HG03135 (cell line): ENCODE data around the gene ANKS4B.
"Not testable (repeated sequence)": the region's sequence is repeated elsewhere in the genome, so short reads cannot be mapped to it uniquely, and the experiment has no call there.

Experiments used
- ATAC-seq: cut with Tn5 transposase; IDR thresholded peaks from one replicate; pipeline ENCODE4 v1.9.1; 2021; ENCODE audit warnings: mild to moderate bottlenecking, moderate library complexity; ENCODE audit not compliant: unreplicated experiment

The ANKS4B gene

DNA sequence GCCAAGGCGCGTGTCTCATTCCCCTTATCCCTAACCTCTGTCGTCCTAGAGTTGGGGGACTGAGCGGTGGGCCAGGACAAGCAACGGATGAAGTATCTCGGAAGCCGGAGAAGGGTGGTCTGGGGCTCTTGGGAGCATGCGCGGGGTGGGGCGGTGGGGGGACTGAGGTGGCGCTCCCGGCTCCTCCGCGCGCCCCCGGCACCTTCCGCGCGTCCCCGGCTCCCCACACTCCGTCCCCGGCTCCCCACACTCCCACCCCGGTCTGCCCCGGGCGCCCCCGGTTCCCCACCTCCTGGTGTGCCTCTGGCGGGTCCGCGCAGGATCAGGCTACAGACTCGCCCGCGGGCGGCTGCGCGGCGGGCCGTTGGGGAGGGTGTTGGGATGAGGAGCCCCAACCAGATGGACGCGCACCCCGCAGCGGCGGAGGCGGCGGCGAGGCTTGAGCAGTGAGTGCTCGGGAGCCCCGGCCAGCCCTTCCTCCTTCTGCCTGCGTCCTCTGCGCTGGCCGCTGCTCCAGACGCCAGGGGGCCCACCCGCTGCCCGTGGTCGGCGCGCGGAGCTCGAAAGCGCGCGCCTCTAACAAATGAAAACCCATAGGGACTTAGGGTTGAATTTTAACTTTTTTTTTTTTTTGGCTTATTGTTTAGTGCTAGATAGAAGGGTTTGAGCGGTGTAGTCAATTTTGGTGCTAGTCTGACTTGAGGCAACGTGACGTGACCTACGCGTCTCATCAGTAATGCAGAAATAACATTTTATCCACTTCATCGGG is 50.2 kb downstream of the ANKS4B start:
- ATAC-seq, result no peak

DNA sequence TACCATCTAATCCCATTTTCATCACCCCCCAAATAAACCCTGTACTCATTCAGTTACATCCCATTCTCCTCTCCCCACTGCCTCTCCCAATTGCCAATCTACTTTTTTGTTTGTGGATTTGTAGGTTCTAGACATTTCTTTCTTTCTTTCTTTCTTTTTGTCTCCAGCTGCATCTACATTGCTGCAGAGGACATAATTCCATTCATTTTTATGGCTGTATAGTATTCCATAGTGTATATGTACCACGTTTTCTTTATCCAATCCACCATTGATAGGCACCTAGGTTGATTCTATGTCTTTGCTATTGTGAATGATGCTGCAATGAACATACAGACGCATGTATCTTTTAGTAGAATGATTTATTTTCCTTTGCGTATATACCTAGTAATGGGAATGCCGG is 50.9 kb downstream of the ANKS4B start:
- ATAC-seq, result no peak

DNA sequence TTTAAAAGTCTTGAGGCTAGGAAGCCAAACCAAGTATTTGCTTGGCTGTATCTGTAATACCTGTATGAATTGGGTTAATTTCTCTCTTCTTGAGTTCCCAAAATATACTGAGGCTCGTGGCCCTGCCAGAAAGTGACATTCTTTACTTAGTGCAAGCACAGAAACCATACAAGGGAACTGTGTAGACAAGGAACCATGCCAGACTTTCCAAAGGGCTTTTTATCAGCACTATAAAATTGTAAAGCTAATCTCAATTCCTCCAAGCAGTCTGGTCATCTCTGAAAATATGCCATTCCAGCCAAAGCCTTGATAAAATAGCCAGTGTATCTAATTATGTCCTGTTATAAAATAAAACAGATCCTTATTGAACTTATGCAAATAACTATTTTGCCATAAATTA is 51.8 kb downstream of the ANKS4B start:
- ATAC-seq, result no peak

DNA sequence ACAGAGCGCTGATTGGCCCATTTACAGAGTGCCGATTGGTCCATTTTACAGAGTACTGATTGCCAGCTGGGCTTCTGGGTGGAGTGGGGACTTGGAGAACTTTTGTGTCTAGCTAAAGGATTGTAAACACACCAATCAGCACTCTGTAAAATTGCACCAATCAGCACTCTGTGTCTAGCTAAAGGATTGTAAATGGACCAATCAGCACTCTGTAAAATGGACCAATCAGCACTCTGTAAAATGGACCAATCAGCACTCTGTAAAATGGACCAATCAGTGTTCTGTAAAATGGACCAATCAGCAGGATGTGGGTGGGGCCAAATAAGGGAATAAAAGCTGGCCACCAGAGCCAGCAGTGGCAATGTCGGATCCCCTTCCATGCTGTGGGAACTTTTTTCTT is 56.3 kb downstream of the ANKS4B start:
- not testable (repeated sequence) for ATAC-seq

DNA sequence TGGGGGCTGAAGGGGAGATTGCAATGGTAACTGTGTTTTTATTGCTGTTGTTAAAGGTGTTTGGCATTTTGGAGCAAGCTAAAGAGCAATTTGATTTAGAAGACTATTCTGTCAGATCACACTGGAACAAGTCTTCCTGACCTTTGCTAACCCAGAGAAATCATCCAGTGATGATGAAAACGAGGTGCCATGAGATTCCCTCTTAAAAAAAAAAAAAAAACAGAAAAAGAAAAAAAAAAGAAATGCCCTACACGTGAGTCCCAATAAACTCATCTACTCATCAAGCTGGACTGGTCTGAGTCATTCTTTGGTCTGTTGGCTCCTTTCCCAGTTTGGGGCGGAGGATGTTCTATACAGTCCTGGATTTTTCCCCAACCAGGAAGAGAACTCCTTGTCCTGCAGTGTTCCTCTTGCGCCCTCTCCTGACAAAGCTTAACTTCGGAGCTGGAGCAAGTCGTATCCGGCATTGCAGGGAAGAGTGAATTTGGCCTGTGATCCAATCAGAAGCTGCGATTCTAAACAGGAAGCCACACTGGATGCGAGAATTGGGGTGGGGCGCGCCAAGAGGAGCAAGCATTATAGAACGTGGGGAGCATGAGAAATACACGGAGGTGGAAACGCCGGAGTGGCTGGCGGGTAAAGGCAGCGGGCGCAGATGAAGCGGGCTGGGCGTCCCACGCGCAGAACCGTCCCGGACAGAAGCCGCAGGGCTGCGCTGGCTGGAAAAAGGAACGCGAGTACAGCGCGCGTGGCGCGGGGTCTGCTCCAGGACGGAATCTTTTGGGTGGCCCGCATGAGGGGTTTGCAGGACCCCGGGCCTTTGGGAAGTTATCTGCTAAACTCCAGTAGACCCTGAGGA is 67.0 kb downstream of the ANKS4B start:
- peak; percentile 57 for ATAC-seq

DNA sequence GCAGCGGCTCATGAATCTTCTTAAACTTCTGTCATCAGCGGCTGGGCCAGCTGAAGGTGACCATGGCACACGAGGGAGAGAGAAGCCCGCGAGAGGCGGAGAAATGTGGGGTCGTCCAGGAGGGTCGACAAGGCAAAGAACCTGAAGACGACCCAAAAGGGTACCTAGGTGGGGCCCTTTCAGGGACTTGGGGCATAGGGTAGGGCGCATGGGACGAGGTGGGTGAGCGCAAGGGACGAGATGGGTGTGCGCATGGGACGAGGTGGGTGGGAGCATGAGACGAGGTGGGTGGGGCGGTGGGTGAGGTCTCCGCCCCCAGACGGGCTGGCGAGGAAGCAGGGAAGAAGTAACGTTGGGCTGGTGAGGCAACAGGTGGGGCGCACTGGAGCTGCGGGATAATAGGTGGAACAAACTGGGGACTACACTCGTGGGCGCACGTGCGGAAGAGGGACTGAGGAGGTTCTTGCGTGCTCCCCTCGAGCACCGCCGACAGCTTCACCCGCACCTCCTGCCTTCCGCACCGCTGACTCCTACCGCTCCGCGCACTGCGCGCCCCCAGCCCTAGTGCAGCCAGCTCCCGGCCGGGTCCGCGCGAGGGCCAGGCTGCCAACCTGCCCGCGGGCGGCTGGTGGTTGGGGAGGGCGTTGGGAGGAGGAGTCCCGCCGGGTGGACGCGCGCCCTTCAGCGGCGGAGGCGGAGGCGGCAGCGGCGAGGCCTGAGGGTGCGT is 67.8 kb downstream of the ANKS4B start:
- ATAC-seq, result peak; percentile 49

DNA sequence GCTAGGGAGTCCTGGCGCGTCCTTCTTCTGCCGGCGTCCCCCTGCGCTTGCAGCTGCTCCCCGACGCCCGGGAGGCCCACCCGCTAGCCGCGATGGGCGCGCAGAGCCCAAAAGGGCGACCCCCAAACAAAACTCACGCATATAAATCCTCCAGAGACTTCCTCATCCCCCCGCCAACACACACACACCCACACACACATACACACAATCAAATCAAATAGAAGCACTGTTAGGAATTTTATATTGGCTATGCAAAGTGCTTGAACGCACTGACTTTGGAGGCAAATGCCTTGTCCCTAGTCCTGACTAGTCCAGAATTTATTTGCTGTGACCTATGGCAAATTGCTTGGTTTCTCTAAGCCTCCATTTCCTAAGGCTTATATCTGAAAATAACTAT is 68.4 kb downstream of the ANKS4B start:
- ATAC-seq, result peak; percentile 7

DNA sequence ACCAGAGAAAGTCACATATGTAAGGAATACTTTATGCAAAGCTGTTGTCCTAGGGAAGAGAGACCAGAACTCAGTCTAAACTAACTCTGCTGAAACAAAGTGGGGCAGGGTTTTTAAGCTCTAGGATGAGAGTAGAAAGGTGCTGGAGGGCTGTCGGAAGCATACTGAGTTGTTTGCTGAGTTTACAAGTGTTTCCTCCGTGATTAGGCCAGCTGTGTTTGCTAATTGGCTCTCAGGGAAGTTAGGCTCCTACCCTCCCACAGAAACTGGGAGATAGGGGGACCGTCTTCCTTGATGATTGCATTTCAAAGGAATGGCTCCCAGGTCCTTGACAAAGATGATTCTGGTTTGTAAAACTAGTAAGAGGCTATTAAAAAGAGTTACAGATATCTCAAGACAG is 69.0 kb downstream of the ANKS4B start:
- no peak for ATAC-seq

DNA sequence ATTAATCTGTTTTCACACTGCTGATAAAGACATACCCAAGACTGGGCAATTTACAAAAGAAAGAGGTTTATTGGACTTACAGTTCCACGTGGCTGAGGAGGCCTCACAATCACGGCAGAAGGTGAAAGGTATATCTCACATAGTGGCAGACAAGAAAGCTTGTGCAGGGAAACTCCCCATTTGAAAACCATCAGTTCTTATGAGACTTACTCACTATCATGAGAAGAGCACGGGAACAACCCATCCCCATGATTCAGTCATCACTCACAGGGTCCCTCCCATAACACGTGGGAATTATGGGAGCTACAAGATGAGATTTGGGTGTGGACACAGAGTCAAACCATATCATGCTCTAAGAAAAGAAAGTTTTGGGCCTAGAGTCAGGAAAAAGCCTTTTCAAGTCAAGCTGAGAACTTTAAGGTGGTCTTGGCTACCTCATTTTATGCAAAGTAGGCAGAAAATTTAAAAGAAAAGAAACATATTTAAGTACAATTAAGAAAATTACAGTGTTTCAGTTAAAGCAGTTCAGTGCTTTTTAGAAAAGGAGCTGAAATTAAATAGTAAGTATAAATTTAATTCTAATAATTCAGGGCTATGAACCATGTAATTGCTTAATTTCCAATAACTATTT is 69.5 kb downstream of the ANKS4B start:
- no peak for ATAC-seq
